H1 (cell line): Measurements from ENCODE around the gene SLC39A9. TPM values are rescaled to one million over a fixed set of nuclear protein-coding genes. Genes with fewer than 3 reads are reported as not detected.

Experiments
- CTCF ChIA-PET: fragments of 300-600 bp; sonication (Branson Sonifier 250); formaldehyde crosslinking; loops from one replicate; lab custom pipeline; 2021; ENCODE audit not compliant: partially characterized antibody; lab: Charles Lee
- POLR2A ChIA-PET: fragments of 300-600 bp; sonication (Branson Sonifier 250); formaldehyde crosslinking; loops from one replicate; lab custom pipeline; 2021; ENCODE audit warnings: inconsistent platforms; ENCODE audit not compliant: partially characterized antibody; lab: Charles Lee
- DNase-seq, 2 experiments: peaks; one replicate each; pipeline versions ENCODE4 v3.0.0 to v3.0.0-alpha.2; 2010 to 2022; ENCODE audit warnings: low spot score in 2 of 2, low read depth in 1 of 2, mixed read lengths in 1 of 2
- FAIRE-seq: peaks from 2 replicates; lab custom pipeline; 2011; peaks lifted over from hg19 to GRCh38; lab: Jason Lieb, UNC
- H2AFZ ChIP-seq: 2 replicates; pipeline ENCODE4 v1.8.1; 2012; ENCODE audit warnings: low read length, inconsistent platforms
- H2AK5ac ChIP-seq: 2 replicates; pipeline ENCODE4 v1.6.1; 2013; ENCODE audit warnings: low read depth, low read length
- H2BK120ac ChIP-seq: replicated peaks from 2 replicates; pipeline ENCODE3; 2013; ENCODE audit warnings: low read depth, low read length, inconsistent platforms
- H2BK12ac ChIP-seq: 2 replicates; pipeline ENCODE4 v1.6.1; 2013; ENCODE audit warnings: low read depth, low read length
- H2BK15ac ChIP-seq: 2 replicates; pipeline ENCODE4 v1.6.1; 2013; ENCODE audit warnings: low read length
- H2BK20ac ChIP-seq: 2 replicates; pipeline ENCODE4 v1.6.1; 2013; ENCODE audit warnings: low read length
- H2BK5ac ChIP-seq: 2 replicates; pipeline ENCODE4 v1.6.1; 2013; ENCODE audit warnings: low read depth, low read length
- H3K14ac ChIP-seq: 2 replicates; pipeline ENCODE4 v1.6.1; 2013; ENCODE audit warnings: inconsistent platforms; ENCODE audit not compliant: insufficient read length
- H3K18ac ChIP-seq: 2 replicates; pipeline ENCODE4 v1.6.1; 2013; ENCODE audit warnings: low read length; ENCODE audit errors: extremely low read depth
- H3K23ac ChIP-seq: 2 replicates; pipeline ENCODE4 v1.6.1; 2013; ENCODE audit warnings: inconsistent platforms; ENCODE audit not compliant: insufficient read length
- H3K23me2 ChIP-seq: 2 replicates; pipeline ENCODE4 v1.6.1; 2013; ENCODE audit warnings: low read depth, low read length
- H3K27ac ChIP-seq: 2 replicates; pipeline ENCODE4 v1.6.1; 2011; ENCODE audit warnings: low read depth, low read length, inconsistent platforms
- H3K27me3 ChIP-seq, 4 experiments: replicated peaks in 1 of 4; 1 replicate in 1 of 4; 2 replicates in 3 of 4; pipeline versions ENCODE4 v1.6.1 to v1.8.1; 2011 to 2013; ENCODE audit warnings: low read length in 3 of 4, mild to moderate bottlenecking in 3 of 4, inconsistent platforms in 2 of 4, mixed read lengths in 2 of 4, moderate library complexity in 1 of 4; ENCODE audit not compliant: control insufficient read depth in 3 of 4, insufficient read depth in 3 of 4; ENCODE audit errors: extremely low read depth in 1 of 4
- H3K36me3 ChIP-seq, 4 experiments: 2 replicates each; pipeline versions ENCODE4 v1.6.1 to v1.8.1; 2011 to 2013; ENCODE audit warnings: mild to moderate bottlenecking in 4 of 4, low read length in 3 of 4, moderate library complexity in 2 of 4, control low read depth in 1 of 4, inconsistent platforms in 1 of 4; ENCODE audit not compliant: insufficient read depth in 4 of 4, control insufficient read depth in 2 of 4
- H3K4ac ChIP-seq: replicated peaks from 2 replicates; pipeline ENCODE3; 2013; ENCODE audit warnings: low read length, low read depth, mixed read lengths, inconsistent platforms; ENCODE audit not compliant: insufficient read length
- H3K4me1 ChIP-seq, 4 experiments: replicated peaks in 1 of 4; 1 replicate in 1 of 4; 2 replicates in 3 of 4; pipeline versions ENCODE4 v1.6.1 to v1.8.1; 2011 to 2013; ENCODE audit warnings: low read length in 3 of 4, inconsistent platforms in 2 of 4, mixed read lengths in 1 of 4; ENCODE audit not compliant: insufficient read depth in 4 of 4, control insufficient read depth in 3 of 4
- H3K4me2 ChIP-seq, 2 experiments: 2 replicates each; pipeline versions ENCODE4 v1.6.1 to v1.8.1; 2011 to 2013; ENCODE audit warnings: low read depth in 2 of 2, low read length in 2 of 2, control low read depth in 1 of 2, inconsistent platforms in 1 of 2, mild to moderate bottlenecking in 1 of 2; ENCODE audit not compliant: insufficient read depth in 1 of 2
- H3K4me3 ChIP-seq, 4 experiments: fragments of 200-600, 300-600 bp in 1 of 4; sonication (generic), shearing (Covaris generic), sonication (Bioruptor Twin) in 1 of 4; 2 replicates each; pipeline versions ENCODE4 v1.5.1 to v1.8.1; 2011 to 2016; ENCODE audit warnings: low read length in 4 of 4, low read depth in 3 of 4, control low read depth in 2 of 4, inconsistent platforms in 2 of 4, mild to moderate bottlenecking in 2 of 4, mixed read lengths in 1 of 4, moderate library complexity in 1 of 4; ENCODE audit not compliant: insufficient read depth in 2 of 4; ENCODE audit errors: extremely low read depth in 1 of 4
- H3K56ac ChIP-seq: replicated peaks from 2 replicates; pipeline ENCODE3; 2013; ENCODE audit warnings: low read depth, mild to moderate bottlenecking, mixed read lengths, low read length, inconsistent platforms; ENCODE audit not compliant: insufficient read length
- H3K79me1 ChIP-seq: 2 replicates; pipeline ENCODE4 v1.6.1; 2013; ENCODE audit warnings: low read depth, low read length, control low read depth
- H3K79me2 ChIP-seq, 2 experiments: 2 replicates each; pipeline versions ENCODE4 v1.6.1 to v1.8.1; 2012 to 2013; ENCODE audit warnings: low read length in 2 of 2, mild to moderate bottlenecking in 2 of 2, inconsistent platforms in 1 of 2; ENCODE audit not compliant: insufficient read depth in 2 of 2, control insufficient read depth in 1 of 2
- H3K9ac ChIP-seq, 4 experiments: replicated peaks in 1 of 4; 1 replicate in 1 of 4; 2 replicates in 3 of 4; pipeline versions ENCODE4 v1.6.1 to v1.8.1; 2011 to 2013; ENCODE audit warnings: low read depth in 3 of 4, low read length in 3 of 4, control low read depth in 2 of 4, mild to moderate bottlenecking in 2 of 4, moderate library complexity in 2 of 4, inconsistent platforms in 1 of 4; ENCODE audit errors: extremely low read depth in 1 of 4
- H3K9me3 ChIP-seq, 2 experiments: 2 replicates each; pipeline versions ENCODE4 v1.6.1 to v1.8.1; 2012 to 2013; ENCODE audit warnings: mild to moderate bottlenecking in 2 of 2, moderate library complexity in 2 of 2, control low read depth in 1 of 2, inconsistent platforms in 1 of 2, low read depth in 1 of 2, low read length in 1 of 2, mixed read lengths in 1 of 2; ENCODE audit not compliant: insufficient read depth in 2 of 2
- H4K20me1 ChIP-seq, 2 experiments: replicated peaks in 1 of 2; 2 replicates each; pipeline versions ENCODE3 to v1.8.1; 2011 to 2013; ENCODE audit warnings: inconsistent platforms in 2 of 2, low read length in 2 of 2, mild to moderate bottlenecking in 1 of 2; ENCODE audit not compliant: insufficient read depth in 2 of 2, control insufficient read depth in 1 of 2
- H4K5ac ChIP-seq: 2 replicates; pipeline ENCODE4 v1.6.1; 2013; ENCODE audit warnings: low read length, low read depth, mixed read lengths, inconsistent platforms; ENCODE audit not compliant: insufficient read length
- H4K8ac ChIP-seq: 2 replicates; pipeline ENCODE4 v1.8.0; 2013; ENCODE audit warnings: mild to moderate bottlenecking, moderate library complexity, low read length, inconsistent platforms; ENCODE audit not compliant: insufficient read depth; ENCODE audit errors: extremely low read depth
- H4K91ac ChIP-seq: replicated peaks from 2 replicates; pipeline ENCODE3; 2013; ENCODE audit warnings: low read length, mixed read lengths, inconsistent platforms; ENCODE audit not compliant: insufficient read length
- BCL11A ChIP-seq, 2 experiments: IDR thresholded peaks; one replicate each; pipeline ENCODE4 v1.6.1; 2011; ENCODE audit warnings: low read depth in 2 of 2, low read length in 2 of 2, mild to moderate bottlenecking in 2 of 2
- CHD2 ChIP-seq: IDR thresholded peaks from 2 replicates; pipeline ENCODE4 v1.6.1; 2012; ENCODE audit warnings: low read length, improper control_type of control experiment
- CREB1 ChIP-seq: IDR thresholded peaks from 2 replicates; pipeline ENCODE4 v1.6.1; 2012; ENCODE audit warnings: inconsistent platforms
- MAFK ChIP-seq: IDR thresholded peaks from 2 replicates; pipeline ENCODE4 v1.6.1; 2012; ENCODE audit warnings: low read depth, mild to moderate bottlenecking, improper control_type of control experiment, low read length
- PHF8 ChIP-seq: fragments of 200-600 bp; sonication (generic); conservative IDR thresholded peaks from 2 replicates; pipeline ENCODE4 v1.7.1; 2012; ENCODE audit warnings: low read depth, mild to moderate bottlenecking, inconsistent platforms, low read length, moderate library complexity
- POLR2AphosphoS5 ChIP-seq: IDR thresholded peaks from 2 replicates; pipeline ENCODE4 v1.6.1; 2011; ENCODE audit warnings: low read depth, low read length
- RAD21 ChIP-seq, 2 experiments: IDR thresholded peaks in 1 of 2; conservative IDR thresholded peaks in 1 of 2; 2 replicates each; pipeline ENCODE4 v1.6.1; 2011; ENCODE audit warnings: low read depth in 2 of 2, low read length in 2 of 2, improper control_type of control experiment in 1 of 2, inconsistent platforms in 1 of 2, mild to moderate bottlenecking in 1 of 2, moderate library complexity in 1 of 2
- RNF2 ChIP-seq: fragments of 200-900, 300-1000 bp; sonication (generic); IDR thresholded peaks from 2 replicates; pipeline ENCODE4 v1.7.1; 2016; ENCODE audit warnings: borderline replicate concordance, low read depth, mild to moderate bottlenecking, antibody characterized with exemption, low read length; ENCODE audit not compliant: poor library complexity, severe bottlenecking; ENCODE audit errors: missing control alignments
- SAP30 ChIP-seq: fragments of 300-600 bp; sonication (generic); IDR thresholded peaks from 2 replicates; pipeline ENCODE4 v1.7.1; 2012; ENCODE audit warnings: low read length, moderate library complexity, mild to moderate bottlenecking, inconsistent platforms; ENCODE audit not compliant: insufficient read depth, insufficient replicate concordance
- ZNF274 ChIP-seq: IDR thresholded peaks from 2 replicates; pipeline ENCODE4 v1.7.0; 2012; ENCODE audit warnings: low read length, borderline replicate concordance; ENCODE audit errors: extremely low read depth
- WGBS, 2 experiments: shearing (Covaris generic) in 1 of 2; methylation state at CpG; one replicate each; pipeline versions ENCODE4 v1.1.6 to v1.1.7; 2013 to 2015; ENCODE audit warnings: low lambda C conversion rate in 2 of 2, mixed read lengths in 2 of 2, inconsistent platforms in 1 of 2, low coverage in 1 of 2, missing lambda C conversion rate in 1 of 2; ENCODE audit not compliant: insufficient replicate concordance in 2 of 2, insufficient coverage in 1 of 2, insufficient read length in 1 of 2; ENCODE audit errors: extremely low coverage in 1 of 2, missing lambda C conversion rate in 1 of 2; 5-methylcytosine and 5-hydroxymethylcytosine counted together
- polyA plus RNA-seq, 7 experiments: library from polyadenylated mRNA; depleted of rRNA in 3 of 7; stranded (reverse) in 5 of 7; unstranded in 2 of 7; fragments of >200 nt in 5 of 7; fragments of 200-250 nt in 2 of 7; gene quantifications; 1 replicate in 5 of 7; 2 replicates in 1 of 7; 4 replicates in 1 of 7; pipeline versions ENCODE4 v1.2.1 to v1.2.3, GENCODE V29; 2011 to 2013; ENCODE audit warnings: missing spikeins in 2 of 7, mixed read lengths in 2 of 7
- total RNA-seq: library from RNA; stranded (reverse); fragmentation: NEBNext Ultra II Directional; extraction: Animal tissue kit (Norgen Biotek cat#: 25700); gene quantifications from 2 replicates; pipeline ENCODE4 v1.2.1, GENCODE V29; 2021

Gene SLC39A9
- total and polyA plus RNA-seq, 2 of the 8 experiments (the other 6 are each of a cell fraction or from before 2014, with no cell fraction given), result 31.0 to 44.2 TPM

GRCh38 chr14:69475194-69475818, 76.8 kb downstream of the SLC39A9 start:
- Histone ChIP-seq H3K14ac (no peak overlapping the region), H2BK120ac (no peak overlapping the region), H4K8ac (no peak overlapping the region), H3K79me2 (no peaks in the 10 kb centered on the region), H3K23me2 (0 out of 2 replicates have a peak, but pooled peaks cover 2% of the 10 kb centered on the region), H3K27ac (no peak overlapping the region), H3K4ac (no peak overlapping the region), H2AFZ (no peak overlapping the region), H3K23ac (no peak overlapping the region), H3K36me3 (no peaks in the 10 kb centered on the region), H2BK20ac (no peak overlapping the region), H4K91ac (no peak overlapping the region), H4K20me1 (no peaks in the 10 kb centered on the region), H3K4me2 (no peak overlapping the region), H2AK5ac (no peak overlapping the region), H3K79me1 (no peaks in the 10 kb centered on the region), H3K56ac (no peak overlapping the region), H3K9me3 (no peaks in the 10 kb centered on the region), H2BK12ac (no peak overlapping the region), H3K27me3 (no peaks in the 10 kb centered on the region), H3K18ac (no peak overlapping the region), H3K4me3 (no peak overlapping the region), H4K5ac (no peak overlapping the region), H2BK5ac (no peak overlapping the region), H3K4me1 (no peaks in the 10 kb centered on the region), H3K9ac (no peak overlapping the region), H2BK15ac (no peak overlapping the region)
- DNase-seq (no peak), FAIRE-seq (no peak)
- WGBS, 2 experiments, result 84% methylated on average over 8 of the region's 8 CpGs; no CpG with 5 or more reads in 1 of the 2 experiments
- CTCF ChIA-PET, result interaction anchor here (0.6 to 3.0 kb wide), 33 partner anchors 8 to 284 kb away, joined by 3 to 24 read pairs (median 5); partner anchors contain the start of gene CCDC177
- POLR2A ChIA-PET, result no interaction called here
- TF ChIP-seq CHD2 (no peak), PHF8 (no peak), CREB1 (no peak), ZNF274 (no peak), POLR2AphosphoS5 (no peak), RNF2 (no peak), RAD21 (IDR thresholded peaks at IDR 0.05 in 1 of 2, conservative IDR thresholded peaks at IDR 0.05 in 1 of 2; ENCODE audit: low read depth in 2 of 2, low read length in 2 of 2) (peak; percentile 35 to 45), SAP30 (no peak), BCL11A (IDR thresholded peaks at IDR 0.05; ENCODE audit: low read depth in 2 of 2, low read length in 2 of 2) (no peak), MAFK (no peak)
